HG03025 (cell line): Measurements from ENCODE around the gene DNM3.
"Not testable (repeated sequence)": the region's sequence is repeated elsewhere in the genome, so short reads cannot be mapped to it uniquely, and the experiment has no call there.

Experiments
- ATAC-seq: cut with Tn5 transposase; IDR thresholded peaks from one replicate; pipeline ENCODE4 v1.9.1; 2021; ENCODE audit warnings: mild to moderate bottlenecking, moderate library complexity; ENCODE audit not compliant: unreplicated experiment, low FRiP score

Gene DNM3

DNA sequence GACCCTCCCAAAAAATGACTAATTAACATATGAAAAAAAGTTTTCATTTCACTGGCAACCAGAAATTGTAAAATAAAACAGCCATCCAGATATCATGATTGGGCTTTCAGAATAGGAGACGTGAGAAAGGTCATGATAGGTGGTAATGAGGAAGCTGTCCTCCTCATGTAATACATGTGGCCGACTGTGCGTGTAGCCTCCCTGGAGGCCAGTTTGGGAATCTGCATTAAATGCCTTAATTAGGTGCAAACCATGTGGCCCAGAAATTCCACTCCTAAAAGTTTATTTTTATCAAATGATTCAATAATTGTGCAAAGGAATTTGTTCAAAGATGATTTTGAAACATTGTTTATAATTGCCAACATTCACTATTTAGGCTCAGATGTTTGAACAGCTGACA, 451.5 kb downstream of the DNM3 start:
- ATAC-seq = no peak

DNA sequence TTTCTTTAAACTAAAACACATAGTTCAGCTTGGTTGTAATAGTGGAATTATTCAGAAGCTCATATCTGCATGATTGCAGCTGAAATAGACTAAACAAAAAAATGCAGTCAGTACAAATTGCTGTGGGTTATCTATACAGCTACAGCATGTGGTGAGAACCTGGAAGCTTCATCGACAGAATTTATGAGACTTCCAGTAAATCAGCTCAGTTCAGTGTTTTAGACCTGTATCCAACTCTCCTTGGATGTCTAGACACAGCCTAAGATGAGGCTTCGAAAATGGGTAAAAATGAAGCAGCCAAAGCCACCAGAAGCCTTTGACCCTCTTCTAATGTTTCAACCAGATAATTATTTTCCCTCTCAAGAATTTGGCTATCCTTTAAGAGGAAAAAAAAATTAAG, 452.1 kb downstream of the DNM3 start:
- ATAC-seq = no peak

- no peak for ATAC-seq
Observed at GRCh38 chr1:172298141-172298540, 456.8 kb downstream of the DNM3 start.

DNA sequence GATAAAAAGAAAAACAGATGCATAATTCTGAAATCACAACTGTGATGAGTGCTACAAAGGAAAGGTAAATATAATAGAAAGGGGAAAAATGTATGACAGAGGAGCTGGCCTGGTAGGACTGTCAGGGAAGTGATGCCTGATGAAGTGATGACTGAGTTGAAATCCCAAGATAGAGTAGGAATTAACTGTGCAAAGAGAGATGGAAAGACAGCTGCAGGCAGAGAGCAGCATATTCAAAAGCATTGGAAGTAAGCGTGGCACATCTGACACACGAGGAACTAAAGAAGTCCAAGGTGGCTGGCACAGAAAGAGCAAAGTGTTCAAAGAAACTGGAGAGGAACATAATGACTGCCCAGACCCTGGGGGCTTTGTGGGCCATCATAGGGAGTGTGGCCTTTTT, 457.6 kb downstream of the DNM3 start:
- no peak for ATAC-seq

DNA sequence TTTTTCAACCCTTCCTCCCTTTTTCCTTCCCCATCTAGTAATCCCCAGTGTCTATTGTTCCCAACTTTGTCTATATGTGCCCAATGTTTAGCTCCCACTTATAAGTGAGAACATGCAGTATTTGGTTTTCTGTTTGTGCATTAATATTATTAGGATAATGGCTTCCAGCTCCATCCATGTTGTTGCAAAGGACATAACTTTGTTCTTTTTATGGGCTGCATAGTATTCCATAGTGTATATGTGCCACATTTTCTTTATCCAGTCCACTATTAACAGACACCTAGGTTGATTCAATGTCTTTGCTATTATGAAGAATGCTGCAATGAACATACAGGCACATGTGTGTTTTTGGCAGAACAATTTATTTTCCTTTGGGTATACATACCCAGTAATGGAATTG, 458.2 kb downstream of the DNM3 start:
- ATAC-seq = no peak

DNA sequence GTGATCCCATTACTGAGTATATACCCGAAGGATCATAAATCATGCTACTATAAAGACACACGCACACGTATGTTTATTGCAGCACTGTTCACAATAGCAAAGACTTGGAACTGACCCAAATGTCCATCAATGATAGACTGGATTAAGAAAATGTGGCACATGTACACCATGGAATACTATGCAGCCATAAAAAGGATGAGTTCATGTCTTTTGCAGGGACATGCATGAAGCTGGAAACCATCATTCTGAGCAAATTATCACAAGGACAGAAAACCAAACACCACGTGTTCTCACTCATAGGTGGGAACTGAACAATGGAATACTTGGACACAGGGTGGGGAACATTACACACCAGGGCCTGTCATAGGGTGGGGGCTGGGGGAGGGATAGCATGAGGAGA, 466.2 kb downstream of the DNM3 start:
- ATAC-seq = not testable (repeated sequence)

DNA sequence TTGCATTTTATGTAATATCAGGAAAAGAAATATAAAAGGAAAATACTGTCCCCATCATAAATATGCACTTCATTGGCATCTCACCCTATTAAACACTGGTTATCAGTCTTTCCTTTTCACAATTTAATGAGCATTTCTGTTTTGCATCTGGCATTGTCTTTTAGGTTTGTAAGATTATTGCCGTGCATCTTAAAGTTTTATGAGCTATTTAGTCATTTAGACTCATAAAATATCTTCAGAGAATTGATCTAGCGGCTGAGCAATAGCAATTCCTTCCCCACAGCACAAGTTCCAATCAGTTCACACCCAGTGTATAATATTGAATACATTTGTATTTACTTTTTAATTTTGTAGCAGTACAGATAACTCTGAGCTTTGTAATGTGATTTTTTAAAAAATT, 466.8 kb downstream of the DNM3 start:
- no peak for ATAC-seq

GRCh38 chr1:172308577-172308976, 467.3 kb downstream of the DNM3 start:
- no peak for ATAC-seq

- no peak for ATAC-seq
Observed at GRCh38 chr1:172320733-172321132, 479.4 kb downstream of the DNM3 start.

- no peak for ATAC-seq
Observed at GRCh38 chr1:172321451-172321850, 480.2 kb downstream of the DNM3 start.

- ATAC-seq = no peak
Observed at GRCh38 chr1:172322219-172323061, 481.1 kb downstream of the DNM3 start.

DNA sequence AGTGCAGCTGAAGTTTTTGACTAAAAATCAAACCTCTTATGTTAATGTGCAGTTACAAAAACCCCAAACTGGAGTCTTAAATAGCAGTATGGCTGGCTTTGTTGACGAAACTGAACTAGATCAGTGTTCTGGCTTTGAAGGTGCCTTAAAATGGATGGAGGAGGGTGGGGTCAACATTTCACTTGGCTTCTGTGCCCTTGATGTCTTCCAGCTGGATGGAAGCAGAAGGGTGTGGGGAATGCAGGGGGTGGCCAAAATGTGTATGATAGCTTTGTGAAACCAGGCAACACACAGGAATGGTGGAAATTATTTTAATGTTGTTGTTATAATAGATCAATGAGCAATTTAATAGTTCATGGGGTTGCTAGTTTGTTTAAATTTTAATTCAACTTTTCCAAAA, 482.4 kb downstream of the DNM3 start:
- no peak for ATAC-seq

- no peak for ATAC-seq
Observed at GRCh38 chr1:172324086-172324485, 482.8 kb downstream of the DNM3 start.

- ATAC-seq = no peak
Observed at GRCh38 chr1:172324761-172325160, 483.5 kb downstream of the DNM3 start.

DNA sequence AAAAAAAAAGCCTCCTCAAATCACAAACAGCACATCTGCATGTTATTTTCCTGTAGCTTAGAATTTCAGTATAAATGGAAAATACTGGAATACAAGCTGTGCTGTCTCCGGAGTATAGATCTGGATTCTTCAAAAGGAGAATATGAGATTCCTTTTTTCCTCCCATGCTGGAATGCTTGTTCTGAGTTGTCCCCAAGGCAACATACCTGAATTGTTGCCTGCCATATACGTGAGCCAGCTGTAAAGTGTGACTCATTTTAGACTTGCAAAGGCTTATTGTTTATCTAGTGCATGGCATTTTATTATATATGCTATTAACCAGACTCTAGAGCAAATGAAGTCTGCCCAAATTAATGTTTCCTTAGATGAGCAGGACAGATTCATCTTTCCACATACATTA, 484.2 kb downstream of the DNM3 start:
- no peak for ATAC-seq

GRCh38 chr1:172326136-172326535, 484.8 kb downstream of the DNM3 start:
- ATAC-seq = no peak

GRCh38 chr1:172328266-172328665, 487.0 kb downstream of the DNM3 start:
- ATAC-seq = no peak

- no peak for ATAC-seq
Observed at GRCh38 chr1:172332230-172332629, 490.9 kb downstream of the DNM3 start.

DNA sequence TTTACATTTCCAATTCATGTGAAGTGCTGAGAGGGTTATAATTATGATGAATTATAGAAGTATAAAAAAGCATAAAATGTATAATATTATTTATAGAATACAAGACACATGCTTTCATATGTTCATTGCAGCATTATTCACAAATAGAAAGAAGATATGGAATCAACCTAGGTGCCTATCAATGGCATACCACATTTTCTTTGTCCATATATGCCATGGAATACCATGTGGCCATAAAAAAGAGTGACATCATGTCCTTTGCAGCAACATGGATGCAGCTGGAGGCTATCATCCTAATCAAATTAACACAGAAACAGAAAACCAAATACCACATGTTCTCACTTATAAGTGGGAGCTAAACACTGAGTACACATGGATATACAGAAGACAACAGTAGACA, 494.1 kb downstream of the DNM3 start:
- ATAC-seq = no peak

DNA sequence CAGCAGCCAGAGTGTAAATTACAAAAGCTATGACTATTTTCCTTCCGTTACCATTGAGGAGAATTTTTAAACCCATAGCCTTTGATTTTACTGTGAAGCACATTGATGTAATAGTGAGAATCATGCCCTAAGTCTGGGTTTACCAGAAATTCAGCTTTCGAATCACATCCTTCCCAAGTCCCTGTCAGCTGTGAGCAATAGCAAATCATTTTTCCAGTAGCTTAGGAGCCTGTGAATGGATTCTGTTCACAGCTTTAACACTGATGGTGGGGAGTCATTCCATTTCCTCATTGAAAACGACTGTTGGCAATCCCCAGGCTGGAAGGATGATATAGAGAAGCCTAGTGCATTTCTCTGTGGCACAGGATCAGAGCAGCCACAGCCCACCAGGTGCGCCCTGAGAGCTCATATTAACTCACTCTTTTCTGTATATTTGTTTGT, 497.0 kb downstream of the DNM3 start:
- ATAC-seq = no peak

DNA sequence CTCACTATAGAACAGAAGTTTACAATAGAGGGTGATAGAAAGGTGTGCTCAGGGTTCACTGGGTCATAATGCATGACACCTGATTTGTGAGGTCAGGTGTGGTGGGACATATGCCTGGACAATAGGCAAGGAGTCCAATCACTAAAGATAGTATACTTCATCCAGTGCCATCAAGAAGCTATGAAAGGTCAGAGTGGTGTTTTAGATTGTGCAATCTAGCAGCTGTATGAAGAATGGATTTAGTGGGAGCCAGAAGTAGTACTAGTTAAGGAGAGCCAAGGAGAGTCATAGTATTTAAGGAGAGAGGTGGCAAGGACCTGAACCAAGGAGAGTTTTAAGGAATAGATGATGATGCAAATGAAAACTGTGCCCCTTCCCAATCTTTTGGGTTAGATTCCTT, 498.5 kb downstream of the DNM3 start:
- ATAC-seq = no peak

- ATAC-seq = no peak
Observed at GRCh38 chr1:172340520-172340919, 499.2 kb downstream of the DNM3 start.

DNA sequence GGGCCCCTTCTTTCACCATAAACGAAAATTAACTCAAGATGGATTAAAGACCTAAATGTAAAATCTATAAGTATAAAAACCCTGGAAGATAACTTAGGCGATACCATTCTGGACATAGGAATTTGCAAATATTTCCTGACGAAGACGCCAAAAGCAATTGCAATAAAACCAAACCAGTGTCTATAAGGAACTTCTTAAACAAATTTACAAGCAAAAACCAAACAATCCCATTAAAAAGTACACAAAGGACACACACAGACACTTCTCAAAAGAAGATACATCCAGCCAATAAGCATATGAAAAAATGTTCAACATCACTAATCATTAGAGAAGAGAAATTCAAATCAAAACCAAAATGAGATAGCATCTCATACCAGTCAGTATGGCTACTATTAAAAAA, 500.4 kb downstream of the DNM3 start:
- no peak for ATAC-seq
